Smooth muscle cell (in vitro differentiated cells): ENCODE results near the gene AKAP8. TPM values are rescaled to one million over a fixed set of nuclear protein-coding genes. Genes with fewer than 3 reads are reported as not detected.
A peak's percentile ranks its signal among the peaks of the same experiment; 100 is the strongest.

Experiments
- DNase-seq: peaks from one replicate; lab custom pipeline; 2025; ENCODE audit not compliant: unreplicated experiment; lab: John Stamatoyannopoulos, UW
- H2AFZ ChIP-seq: fragments of 200-600 bp; sonication (generic); 2 replicates; pipeline ENCODE4 v1.6.0; 2016; ENCODE audit warnings: antibody characterized with exemption, low read depth, mild to moderate bottlenecking
- H3F3A ChIP-seq: fragments of 200-600 bp; sonication (generic); 2 replicates; pipeline ENCODE4 v1.6.0; 2017; ENCODE audit warnings: antibody characterized with exemption, low read depth
- H3K27ac ChIP-seq: fragments of 200-600 bp; sonication (generic); 2 replicates; pipeline ENCODE4 v1.5.1; 2016; ENCODE audit warnings: low read depth, mild to moderate bottlenecking
- H3K27me3 ChIP-seq: fragments of 200-600 bp; sonication (generic); 2 replicates; pipeline ENCODE4 v1.6.1; 2016; ENCODE audit warnings: low read depth, mild to moderate bottlenecking
- H3K36me3 ChIP-seq: fragments of 200-600 bp; sonication (generic); 2 replicates; pipeline ENCODE4 v1.5.1; 2016; ENCODE audit warnings: low read depth
- H3K4me1 ChIP-seq: fragments of 200-600 bp; sonication (generic); 2 replicates; pipeline ENCODE4 v1.5.1; 2016; ENCODE audit warnings: low read depth
- H3K4me2 ChIP-seq: fragments of 200-600 bp; sonication (generic); 2 replicates; pipeline ENCODE4 v1.6.0; 2016; ENCODE audit warnings: mild to moderate bottlenecking
- H3K4me3 ChIP-seq: fragments of 200-600 bp; sonication (generic); 2 replicates; pipeline ENCODE4 v1.5.1; 2016; ENCODE audit warnings: mild to moderate bottlenecking
- H3K79me2 ChIP-seq: fragments of 200-600 bp; sonication (generic); 2 replicates; pipeline ENCODE4 v1.6.0; 2016; ENCODE audit warnings: low read depth, mild to moderate bottlenecking
- H3K9ac ChIP-seq: fragments of 200-600 bp; sonication (generic); 2 replicates; pipeline ENCODE4 v1.6.0; 2016; ENCODE audit warnings: low read depth
- H3K9me3 ChIP-seq: fragments of 200-600 bp; sonication (generic); replicated peaks from 2 replicates; pipeline ENCODE4 v1.5.1; 2016; ENCODE audit warnings: low read depth
- H4K20me1 ChIP-seq: fragments of 200-600 bp; sonication (generic); 2 replicates; pipeline ENCODE4 v1.6.0; 2016; ENCODE audit warnings: low read depth
- WGBS: methylation state at CpG from one replicate; pipeline ENCODE4 v1.1.7; 2016; ENCODE audit warnings: low lambda C conversion rate; 5-methylcytosine and 5-hydroxymethylcytosine counted together
- polyA plus RNA-seq: library from polyadenylated mRNA; unstranded; fragments of >200 nt; fragmentation: Nextera tagmentation; extraction: Ambion mirVana; gene quantifications from 2 replicates; pipeline ENCODE4 v1.2.1, GENCODE V29; 2016
- total RNA-seq: library from RNA; depleted of rRNA; stranded (reverse); fragments of >200 nt; gene quantifications from 2 replicates; pipeline ENCODE4 v1.2.3, GENCODE V29; 2014
- TF ChIP-seq, protein P1 (sequence below): fragments of 200-600 bp; sonication (generic); IDR thresholded peaks from 2 replicates; pipeline ENCODE4 v1.5.1; 2017; ENCODE audit warnings: borderline replicate concordance, mild to moderate bottlenecking, antibody characterized with exemption; ENCODE audit not compliant: insufficient read depth, poor library complexity, severe bottlenecking

Gene AKAP8
- total and polyA plus RNA-seq, 2 experiments from 2014 or later, result 12.0 to 19.1 TPM

GRCh38 chr19:15374105-15374651, 5.4 kb downstream of the AKAP8 start:
- Histone ChIP-seq H3K9me3 (no peaks in the 10 kb centered on the region), H4K20me1 (peaks cover 83% of the 10 kb centered on the region), H3K4me3 (no peak overlapping the region), H3K4me2 (no peak overlapping the region), H3K36me3 (no peaks in the 10 kb centered on the region), H3K9ac (no peak overlapping the region), H2AFZ (no peak overlapping the region), H3F3A (peaks cover 7% of the 10 kb centered on the region), H3K4me1 (no peaks in the 10 kb centered on the region), H3K27me3 (no peaks in the 10 kb centered on the region), H3K27ac (no peak overlapping the region), H3K79me2 (peaks cover 66% of the 10 kb centered on the region)
- DNase-seq, result no peak
- WGBS, result 98% methylated on average over 21 of the region's 21 CpGs
- TF ChIP-seq, protein P1, sequence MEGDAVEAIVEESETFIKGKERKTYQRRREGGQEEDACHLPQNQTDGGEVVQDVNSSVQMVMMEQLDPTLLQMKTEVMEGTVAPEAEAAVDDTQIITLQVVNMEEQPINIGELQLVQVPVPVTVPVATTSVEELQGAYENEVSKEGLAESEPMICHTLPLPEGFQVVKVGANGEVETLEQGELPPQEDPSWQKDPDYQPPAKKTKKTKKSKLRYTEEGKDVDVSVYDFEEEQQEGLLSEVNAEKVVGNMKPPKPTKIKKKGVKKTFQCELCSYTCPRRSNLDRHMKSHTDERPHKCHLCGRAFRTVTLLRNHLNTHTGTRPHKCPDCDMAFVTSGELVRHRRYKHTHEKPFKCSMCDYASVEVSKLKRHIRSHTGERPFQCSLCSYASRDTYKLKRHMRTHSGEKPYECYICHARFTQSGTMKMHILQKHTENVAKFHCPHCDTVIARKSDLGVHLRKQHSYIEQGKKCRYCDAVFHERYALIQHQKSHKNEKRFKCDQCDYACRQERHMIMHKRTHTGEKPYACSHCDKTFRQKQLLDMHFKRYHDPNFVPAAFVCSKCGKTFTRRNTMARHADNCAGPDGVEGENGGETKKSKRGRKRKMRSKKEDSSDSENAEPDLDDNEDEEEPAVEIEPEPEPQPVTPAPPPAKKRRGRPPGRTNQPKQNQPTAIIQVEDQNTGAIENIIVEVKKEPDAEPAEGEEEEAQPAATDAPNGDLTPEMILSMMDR, result no peak

GRCh38 chr19:15373644-15374043, 5.9 kb downstream of the AKAP8 start:
- H2AFZ ChIP-seq, result no peak overlapping the region
- DNase-seq, result no peak
- no peak overlapping the region for H3K9ac ChIP-seq
- H3K4me3 ChIP-seq, result no peak overlapping the region
- TF ChIP-seq, protein P1, result no peak
- peaks cover 6% of the 10 kb centered on the region for H3F3A ChIP-seq
- H3K79me2 ChIP-seq, result peaks cover 62% of the 10 kb centered on the region
- no peak overlapping the region for H3K27ac ChIP-seq
- no peak overlapping the region for H3K4me2 ChIP-seq
- WGBS, result 97% methylated on average over 21 of the region's 22 CpGs
- H3K36me3 ChIP-seq, result no peaks in the 10 kb centered on the region
- H3K4me1 ChIP-seq, result no peaks in the 10 kb centered on the region
- H3K27me3 ChIP-seq, result no peaks in the 10 kb centered on the region
- peaks cover 81% of the 10 kb centered on the region for H4K20me1 ChIP-seq
- no peaks in the 10 kb centered on the region for H3K9me3 ChIP-seq

DNA sequence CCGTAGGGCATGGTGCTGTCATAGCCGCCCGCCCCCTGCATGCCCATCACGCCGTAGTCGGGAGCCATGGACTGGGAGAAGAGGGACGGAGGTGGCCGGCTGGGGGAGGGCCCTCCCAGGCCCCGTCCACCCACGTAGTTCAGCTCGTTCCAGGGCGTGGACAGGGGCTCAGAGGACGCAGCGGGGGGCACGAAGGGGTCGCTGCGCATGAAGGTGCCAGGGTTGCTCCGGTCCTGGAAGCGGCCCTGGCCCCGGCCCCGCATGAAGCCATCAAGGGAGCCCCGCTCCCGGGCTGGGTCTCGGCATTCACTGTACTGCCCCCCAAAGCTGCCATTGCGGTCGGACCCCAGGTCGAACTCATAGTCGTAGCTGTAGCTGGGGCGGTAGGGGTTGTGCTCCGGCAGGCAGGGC, 6.7 kb downstream of the AKAP8 start:
- Histone ChIP-seq H3F3A (no peaks in the 10 kb centered on the region), H3K27me3 (no peaks in the 10 kb centered on the region), H4K20me1 (peaks cover 74% of the 10 kb centered on the region), H3K4me2 (no peak overlapping the region), H3K9me3 (no peaks in the 10 kb centered on the region), H3K36me3 (no peaks in the 10 kb centered on the region), H2AFZ (no peak overlapping the region), H3K9ac (no peak overlapping the region), H3K27ac (peak overlapping the region; percentile 56), H3K4me1 (no peaks in the 10 kb centered on the region), H3K4me3 (no peak overlapping the region), H3K79me2 (peaks cover 62% of the 10 kb centered on the region)
- WGBS, result 98% methylated on average over 28 of the region's 30 CpGs
- no peak for DNase-seq
- TF ChIP-seq, protein P1, result no peak

DNA sequence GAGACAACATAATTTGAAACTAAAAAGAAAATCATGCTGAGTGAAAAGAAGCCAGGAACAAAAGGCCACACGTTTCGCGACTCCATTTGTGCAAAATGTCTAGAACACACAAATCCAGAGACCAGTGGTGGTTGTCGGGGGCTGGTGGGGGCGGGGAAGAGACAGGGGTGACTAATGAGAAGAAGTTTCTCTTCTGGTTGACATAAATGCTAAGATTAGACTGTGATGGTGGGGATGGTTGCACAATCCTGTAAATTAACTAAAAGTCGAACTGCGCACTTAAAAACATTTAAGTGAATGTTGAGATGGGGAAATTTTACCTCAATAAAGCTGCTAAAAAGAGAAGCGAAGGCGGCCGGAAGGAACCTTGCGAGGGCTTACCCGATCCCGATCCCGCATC, 7.1 kb downstream of the AKAP8 start:
- Histone ChIP-seq H2AFZ (no peak overlapping the region), H3K4me2 (no peak overlapping the region), H3K4me3 (no peak overlapping the region), H3K9me3 (no peaks in the 10 kb centered on the region), H3K27me3 (no peaks in the 10 kb centered on the region), H3K9ac (no peak overlapping the region), H3K36me3 (no peaks in the 10 kb centered on the region), H3K4me1 (no peaks in the 10 kb centered on the region), H3K79me2 (peaks cover 61% of the 10 kb centered on the region), H3F3A (no peaks in the 10 kb centered on the region), H3K27ac (peak overlapping the region; percentile 56), H4K20me1 (peaks cover 71% of the 10 kb centered on the region)
- TF ChIP-seq, protein P1, result no peak
- 78% methylated on average over 14 of the region's 14 CpGs for WGBS
- no peak for DNase-seq
